Neuron (in vitro differentiated cells): ENCODE measurements around the gene YIPF2.

Experiments used
- H2AFZ ChIP-seq: one replicate; pipeline ENCODE4 v1.6.1; 2013; ENCODE audit warnings: low read depth, mild to moderate bottlenecking, inconsistent platforms, low read length, moderate library complexity
- H3K27me3 ChIP-seq: one replicate; pipeline ENCODE4 v1.6.1; 2013; ENCODE audit warnings: low read length; ENCODE audit not compliant: insufficient read depth
- H3K36me3 ChIP-seq: one replicate; pipeline ENCODE4 v1.6.1; 2013; ENCODE audit warnings: low read length; ENCODE audit not compliant: insufficient read depth
- H3K4me1 ChIP-seq: one replicate; pipeline ENCODE4 v1.6.1; 2013; ENCODE audit warnings: low read length; ENCODE audit not compliant: insufficient read depth
- H3K4me3 ChIP-seq: 2 replicates; pipeline ENCODE4 v1.5.1; 2013; ENCODE audit warnings: mild to moderate bottlenecking, low read length, moderate library complexity
- H3K9me3 ChIP-seq: one replicate; pipeline ENCODE4 v1.6.1; 2013; ENCODE audit warnings: low read length

The YIPF2 gene

GRCh38 chr19:10928563-10929401 lies at the start of gene YIPF2, which contains the start of gene TIMM29:
TSS of gene YIPF2 (minus strand) at chr19:10928639. CDS start at chr19:10928410, 229 bp downstream.
TSS of gene TIMM29 (plus strand) at chr19:10928811. CDS start at chr19:10928823, 12 bp downstream.
- H3K36me3 ChIP-seq = peaks cover 23% of the 10 kb centered on the region
- no peaks in the 10 kb centered on the region for H3K27me3 ChIP-seq
- peak within 1 kb of the TSS; percentile 68 for H3K4me3 ChIP-seq
- peak within 1 kb of the TSS; percentile 60 for H2AFZ ChIP-seq
- peaks cover 17% of the 10 kb centered on the region for H3K4me1 ChIP-seq
- H3K9me3 ChIP-seq = no peaks in the 10 kb centered on the region

GRCh38 chr19:10977742-10978092 lies 49.3 kb upstream of the YIPF2 start:
- Histone ChIP-seq H3K4me1 (no peaks in the 10 kb centered on the region), H3K27me3 (no peaks in the 10 kb centered on the region), H2AFZ (no peak overlapping the region), H3K4me3 (no peak overlapping the region), H3K36me3 (peaks cover 31% of the 10 kb centered on the region), H3K9me3 (peaks cover 10% of the 10 kb centered on the region)

GRCh38 chr19:10976131-10976892 lies 47.9 kb upstream of the YIPF2 start:
- Histone ChIP-seq H3K4me1 (no peaks in the 10 kb centered on the region), H3K9me3 (peaks cover 10% of the 10 kb centered on the region), H3K27me3 (no peaks in the 10 kb centered on the region), H3K4me3 (no peak overlapping the region), H2AFZ (no peak overlapping the region), H3K36me3 (peaks cover 32% of the 10 kb centered on the region)

GRCh38 chr19:10975374-10976130 lies 47.1 kb upstream of the YIPF2 start:
- Histone ChIP-seq H3K4me3 (no peak overlapping the region), H2AFZ (no peak overlapping the region), H3K36me3 (peaks cover 24% of the 10 kb centered on the region), H3K27me3 (no peaks in the 10 kb centered on the region), H3K4me1 (no peaks in the 10 kb centered on the region), H3K9me3 (peaks cover 10% of the 10 kb centered on the region)

- Histone ChIP-seq H2AFZ (no peak overlapping the region), H3K4me1 (peaks cover 6% of the 10 kb centered on the region), H3K27me3 (no peaks in the 10 kb centered on the region), H3K9me3 (peaks cover 4% of the 10 kb centered on the region), H3K4me3 (no peak overlapping the region), H3K36me3 (peaks cover 8% of the 10 kb centered on the region)
Observed at GRCh38 chr19:10971107-10971726, 42.8 kb upstream of the YIPF2 start.

GRCh38 chr19:10968527-10969135 lies 40.2 kb upstream of the YIPF2 start:
- Histone ChIP-seq H3K4me1 (peaks cover 6% of the 10 kb centered on the region), H3K27me3 (no peaks in the 10 kb centered on the region), H2AFZ (no peak overlapping the region), H3K4me3 (no peak overlapping the region), H3K36me3 (peaks cover 11% of the 10 kb centered on the region), H3K9me3 (peaks cover 2% of the 10 kb centered on the region)

GRCh38 chr19:10966809-10967208 lies 38.4 kb upstream of the YIPF2 start:
- Histone ChIP-seq H3K36me3 (peaks cover 7% of the 10 kb centered on the region), H3K4me1 (peaks cover 13% of the 10 kb centered on the region)

GRCh38 chr19:10965398-10965797 lies 37.0 kb upstream of the YIPF2 start:
- Histone ChIP-seq H3K27me3 (no peaks in the 10 kb centered on the region), H3K36me3 (peaks cover 7% of the 10 kb centered on the region), H3K4me3 (no peak overlapping the region), H3K4me1 (peaks cover 13% of the 10 kb centered on the region), H2AFZ (no peak overlapping the region), H3K9me3 (no peaks in the 10 kb centered on the region)

More at GRCh38 chr19:10966809-10967208, 38.4 kb upstream of the YIPF2 start:
- H2AFZ ChIP-seq = no peak overlapping the region
- no peaks in the 10 kb centered on the region for H3K27me3 ChIP-seq
- H3K4me3 ChIP-seq = no peak overlapping the region
- H3K9me3 ChIP-seq = no peaks in the 10 kb centered on the region

GRCh38 chr19:10964903-10965302 lies 36.5 kb upstream of the YIPF2 start:
- no peaks in the 10 kb centered on the region for H3K9me3 ChIP-seq
- H2AFZ ChIP-seq = no peak overlapping the region
- peaks cover 13% of the 10 kb centered on the region for H3K4me1 ChIP-seq
- peaks cover 7% of the 10 kb centered on the region for H3K36me3 ChIP-seq
- no peak overlapping the region for H3K4me3 ChIP-seq
- no peaks in the 10 kb centered on the region for H3K27me3 ChIP-seq

GRCh38 chr19:10963865-10964264 lies 35.4 kb upstream of the YIPF2 start:
- H3K36me3 ChIP-seq = peaks cover 7% of the 10 kb centered on the region
- peaks cover 13% of the 10 kb centered on the region for H3K4me1 ChIP-seq
- H3K9me3 ChIP-seq = no peaks in the 10 kb centered on the region
- H3K4me3 ChIP-seq = no peak overlapping the region
- no peak overlapping the region for H2AFZ ChIP-seq
- H3K27me3 ChIP-seq = no peaks in the 10 kb centered on the region

GRCh38 chr19:10962863-10963262 lies 34.4 kb upstream of the YIPF2 start:
- H3K27me3 ChIP-seq = no peaks in the 10 kb centered on the region
- H2AFZ ChIP-seq = no peak overlapping the region
- peak overlapping the region; percentile 100 for H3K4me3 ChIP-seq
- no peaks in the 10 kb centered on the region for H3K9me3 ChIP-seq
- peaks cover 7% of the 10 kb centered on the region for H3K36me3 ChIP-seq
- peaks cover 8% of the 10 kb centered on the region for H3K4me1 ChIP-seq
